HepG2 (cell line): ENCODE measurements around the gene AGRP. TPM values are rescaled to one million over a fixed set of nuclear protein-coding genes. Genes with fewer than 3 reads are reported as not detected.

Experiments used
- ATAC-seq: fragments of 200-7000 bp; cut with Tn5 transposase; 3 replicates; pipeline ENCODE4 v1.9.1; 2020; ENCODE audit warnings: mild to moderate bottlenecking, moderate library complexity
- BruUV-seq: library from RNA; stranded (reverse); fragments of 400-500 nt; replicated peaks from 2 replicates; lab custom pipeline; 2021; lab: Mats Ljungman, UMichigan
- CTCF ChIA-PET: fragments of 300-600 bp; formaldehyde crosslinking; extraction: SDS; loops from one replicate; lab custom pipeline; 2021; ENCODE audit warnings: low total read pairs, inconsistent platforms, low intra/inter-chr PET ratio; lab: Yijun Ruan, JAX
- POLR2A ChIA-PET: fragments of 350-600 bp; sonication (Branson Sonifier 250); formaldehyde crosslinking; loops from one replicate; lab custom pipeline; 2020; ENCODE audit warnings: antibody characterized with exemption, inconsistent platforms; lab: Yijun Ruan, JAX
- DNase-seq: peaks from one replicate; pipeline ENCODE4 v3.0.0-alpha.2; 2015; ENCODE audit warnings: low spot score
- FAIRE-seq: peaks from 3 replicates; lab custom pipeline; 2011; peaks lifted over from hg19 to GRCh38; lab: Jason Lieb, UNC
- H2AFZ ChIP-seq: one replicate; pipeline ENCODE4 v1.6.1; 2011; ENCODE audit warnings: low read length, inconsistent platforms
- H3K27ac ChIP-seq: fragments of 300-600 bp; 3 replicates; pipeline ENCODE4 v1.8.0; 2011; ENCODE audit warnings: mixed run types, mild to moderate bottlenecking, mixed read lengths, low read length, inconsistent platforms; ENCODE audit not compliant: insufficient read depth; ENCODE audit errors: extremely low read length
- H3K27me3 ChIP-seq, 2 experiments: fragments of 200-600 bp in 1 of 2; 2 replicates in 1 of 2; 3 replicates in 1 of 2; pipeline versions ENCODE4 v1.6.0 to v1.8.0; 2011; ENCODE audit warnings: low read length in 2 of 2, mild to moderate bottlenecking in 2 of 2, moderate library complexity in 2 of 2, inconsistent platforms in 1 of 2; ENCODE audit not compliant: insufficient read depth in 2 of 2, control insufficient read depth in 1 of 2
- H3K36me3 ChIP-seq, 2 experiments: fragments of 200-600 bp in 1 of 2; replicated peaks in 1 of 2; 2 replicates in 1 of 2; 3 replicates in 1 of 2; pipeline versions ENCODE4 v1.5.1 to v1.8.0; 2011; ENCODE audit warnings: low read length in 2 of 2, inconsistent platforms in 1 of 2; ENCODE audit not compliant: insufficient read depth in 2 of 2, control insufficient read depth in 1 of 2
- H3K4me1 ChIP-seq: 2 replicates; pipeline ENCODE4 v1.5.1; 2012; ENCODE audit warnings: low read length, inconsistent platforms; ENCODE audit not compliant: insufficient read depth
- H3K4me2 ChIP-seq: 2 replicates; pipeline ENCODE4 v1.6.0; 2011; ENCODE audit warnings: low read depth, low read length, inconsistent platforms
- H3K4me3 ChIP-seq, 3 experiments: fragments of 200-600 bp in 1 of 3; sonication (generic), shearing (Covaris generic) in 1 of 3; replicated peaks in 1 of 3; 2 replicates each; pipeline ENCODE4 v1.5.1; 2011 to 2016; ENCODE audit warnings: low read length in 3 of 3, inconsistent platforms in 2 of 3, low read depth in 2 of 3, mild to moderate bottlenecking in 2 of 3, control low read depth in 1 of 3, mixed read lengths in 1 of 3; ENCODE audit not compliant: insufficient read depth in 1 of 3
- H3K79me2 ChIP-seq: one replicate; pipeline ENCODE4 v1.6.1; 2011; ENCODE audit warnings: low read length, inconsistent platforms; ENCODE audit not compliant: insufficient read depth
- H3K9ac ChIP-seq: 2 replicates; pipeline ENCODE4 v1.6.0; 2011; ENCODE audit warnings: mild to moderate bottlenecking, low read depth, low read length, inconsistent platforms; ENCODE audit not compliant: insufficient read depth
- H3K9me3 ChIP-seq: 2 replicates; pipeline ENCODE4 v1.5.1; 2012; ENCODE audit warnings: mild to moderate bottlenecking, low read length
- H4K20me1 ChIP-seq: 2 replicates; pipeline ENCODE4 v1.6.0; 2011; ENCODE audit warnings: inconsistent platforms, mild to moderate bottlenecking, low read length, moderate library complexity; ENCODE audit not compliant: insufficient read depth
- FOXO1 ChIP-seq: sonication (generic); formaldehyde crosslinking; IDR thresholded peaks from 2 replicates; pipeline ENCODE4 v1.4.0; 2020; ENCODE audit warnings: missing genetic modification reagents
- IKZF4 ChIP-seq: sonication (generic); formaldehyde crosslinking; IDR thresholded peaks from 2 replicates; pipeline ENCODE4 v1.5.1; 2020; ENCODE audit warnings: borderline replicate concordance, mild to moderate bottlenecking, low read depth, missing genetic modification reagents; ENCODE audit errors: not compliant biosample characterization
- PHF8 ChIP-seq: sonication (generic); formaldehyde crosslinking; IDR thresholded peaks from 2 replicates; pipeline ENCODE4 v1.5.0; 2020; ENCODE audit warnings: missing genetic modification reagents
- SAP130 ChIP-seq: IDR thresholded peaks from 2 replicates; pipeline ENCODE4 v1.6.1; 2016; ENCODE audit warnings: low read depth
- ZBTB21 ChIP-seq: sonication (generic); formaldehyde crosslinking; IDR thresholded peaks from 2 replicates; pipeline ENCODE4 v1.4.0; 2020; ENCODE audit warnings: missing genetic modification reagents
- ZMAT3 ChIP-seq: sonication (generic); formaldehyde crosslinking; conservative IDR thresholded peaks from 2 replicates; pipeline ENCODE4 v1.7.0; 2021; ENCODE audit warnings: missing genetic modification reagents
- ZNF569 ChIP-seq: sonication (generic); formaldehyde crosslinking; IDR thresholded peaks from 2 replicates; pipeline ENCODE4 v1.5.0; 2020; ENCODE audit warnings: mild to moderate bottlenecking, missing genetic modification reagents, moderate library complexity, borderline replicate concordance
- ZNF773 ChIP-seq: sonication (generic); formaldehyde crosslinking; IDR thresholded peaks from 2 replicates; pipeline ENCODE4 v1.4.0; 2020; ENCODE audit warnings: missing genetic modification reagents, borderline replicate concordance
- WGBS: methylation state at CpG from one replicate; pipeline ENCODE4 v1.1.6; 2017; ENCODE audit warnings: low lambda C conversion rate; 5-methylcytosine and 5-hydroxymethylcytosine counted together
- in situ Hi-C: cut with HindIII; loops from 2 replicates; pipeline ENCODE4 v1.10.0; 2017; ENCODE audit warnings: low pct_unique_long_range_greater_than_20kb; ENCODE audit not compliant: extremely low pct_ligation_motif_present
- intact Hi-C: fragments of 100-400 bp; cut with micrococcal nuclease; formaldehyde crosslinking; loops from one replicate; pipeline ENCODE4 v1.10.0; 2022; ENCODE audit not compliant: unreplicated experiment
- polyA plus RNA-seq, 8 experiments: library from polyadenylated mRNA; depleted of rRNA in 3 of 8; stranded (reverse) in 7 of 8; unstranded in 1 of 8; fragments of >200 nt; fragmentation: Illumina TruSeq in 4 of 8; extraction: Trizol in 4 of 8; gene quantifications; 2 replicates each; pipeline versions ENCODE4 v1.2.1 to v1.2.3, GENCODE V29; 2011 to 2016; ENCODE audit warnings: low read depth in 4 of 8, missing spikeins in 1 of 8, mixed read lengths in 1 of 8; ENCODE audit not compliant: insufficient read depth in 1 of 8
- total RNA-seq, 5 experiments: library from RNA; depleted of rRNA; stranded (reverse); fragments of >200 nt; fragmentation: Illumina TruSeq; extraction: Trizol; gene quantifications; 2 replicates each; pipeline ENCODE4 v1.2.3, GENCODE V29; 2016; ENCODE audit warnings: low read depth in 1 of 5
- TF ChIP-seq, protein P1 (sequence below): sonication (generic); formaldehyde crosslinking; IDR thresholded peaks from 2 replicates; pipeline ENCODE4 v1.5.0; 2020; ENCODE audit warnings: mild to moderate bottlenecking, missing genetic modification reagents, borderline replicate concordance
- TF ChIP-seq, protein P2 (sequence below), 2 experiments: IDR thresholded peaks; 2 replicates each; pipeline ENCODE4 v1.6.1; 2011 to 2012; ENCODE audit warnings: low read length in 2 of 2, borderline replicate concordance in 1 of 2, low read depth in 1 of 2, mild to moderate bottlenecking in 1 of 2, moderate library complexity in 1 of 2

Gene AGRP
- total and polyA plus RNA-seq, 2 of the 13 experiments (the other 11 are each of a cell fraction or from before 2014, with no cell fraction given), result not detected

DNA sequence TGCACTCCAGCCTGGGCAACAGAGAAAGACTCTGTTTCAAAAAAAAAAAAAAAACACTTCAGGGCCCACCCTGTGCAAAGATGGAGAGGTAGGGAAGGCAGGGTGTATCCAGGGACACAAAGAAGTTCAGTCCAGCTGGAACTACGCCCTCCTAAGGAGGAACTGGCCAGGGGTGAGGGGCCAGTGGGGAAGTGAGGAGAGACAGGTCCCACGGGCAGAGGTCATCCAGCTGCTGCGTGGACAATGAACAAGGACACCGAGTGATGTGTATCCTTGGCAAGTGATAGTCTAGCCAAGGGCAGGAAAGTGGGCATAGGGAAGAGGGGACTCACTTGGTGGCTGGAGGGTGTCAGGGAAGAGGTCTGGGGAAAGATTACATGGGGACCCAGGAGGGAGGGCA lies 35.9 kb upstream of the AGRP start:
- Histone ChIP-seq H3K4me3 (no peak overlapping the region), H3K27me3 (peaks cover 2 to 24% of the 10 kb centered on the region in 2 experiments; a peak in 3 of 5 replicates), H3K79me2 (no peaks in the 10 kb centered on the region), H2AFZ (no peak overlapping the region), H3K36me3 (no peaks in the 10 kb centered on the region)
- WGBS, result 6% methylated on average over 4 of the region's 4 CpGs
- no peak for DNase-seq
- no peak for TF ChIP-seq PHF8 (CRISPR knock-in tag)
- no peak for TF ChIP-seq FOXO1 (CRISPR knock-in tag)
- no peak for TF ChIP-seq IKZF4 (CRISPR knock-in tag)
- TF ChIP-seq ZBTB21, result no peak
- TF ChIP-seq, protein P1, sequence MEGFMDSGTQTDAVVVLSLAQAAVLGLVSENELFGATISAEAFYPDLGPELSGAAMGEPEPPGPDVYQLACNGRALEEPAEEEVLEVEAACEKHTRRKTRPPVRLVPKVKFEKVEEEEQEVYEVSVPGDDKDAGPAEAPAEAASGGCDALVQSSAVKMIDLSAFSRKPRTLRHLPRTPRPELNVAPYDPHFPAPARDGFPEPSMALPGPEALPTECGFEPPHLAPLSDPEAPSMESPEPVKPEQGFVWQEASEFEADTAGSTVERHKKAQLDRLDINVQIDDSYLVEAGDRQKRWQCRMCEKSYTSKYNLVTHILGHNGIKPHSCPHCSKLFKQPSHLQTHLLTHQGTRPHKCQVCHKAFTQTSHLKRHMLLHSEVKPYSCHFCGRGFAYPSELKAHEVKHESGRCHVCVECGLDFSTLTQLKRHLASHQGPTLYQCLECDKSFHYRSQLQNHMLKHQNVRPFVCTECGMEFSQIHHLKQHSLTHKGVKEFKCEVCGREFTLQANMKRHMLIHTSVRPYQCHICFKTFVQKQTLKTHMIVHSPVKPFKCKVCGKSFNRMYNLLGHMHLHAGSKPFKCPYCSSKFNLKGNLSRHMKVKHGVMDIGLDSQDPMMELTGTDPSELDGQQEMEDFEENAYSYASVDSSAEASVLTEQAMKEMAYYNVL, result no peak
- no peak for TF ChIP-seq ZNF773 (CRISPR knock-in tag)
- TF ChIP-seq ZMAT3 (CRISPR knock-in tag), result no peak
- TF ChIP-seq SAP130 (CRISPR knock-in tag), result no peak
- no peak for TF ChIP-seq ZNF569 (CRISPR knock-in tag)
- TF ChIP-seq, protein P2, sequence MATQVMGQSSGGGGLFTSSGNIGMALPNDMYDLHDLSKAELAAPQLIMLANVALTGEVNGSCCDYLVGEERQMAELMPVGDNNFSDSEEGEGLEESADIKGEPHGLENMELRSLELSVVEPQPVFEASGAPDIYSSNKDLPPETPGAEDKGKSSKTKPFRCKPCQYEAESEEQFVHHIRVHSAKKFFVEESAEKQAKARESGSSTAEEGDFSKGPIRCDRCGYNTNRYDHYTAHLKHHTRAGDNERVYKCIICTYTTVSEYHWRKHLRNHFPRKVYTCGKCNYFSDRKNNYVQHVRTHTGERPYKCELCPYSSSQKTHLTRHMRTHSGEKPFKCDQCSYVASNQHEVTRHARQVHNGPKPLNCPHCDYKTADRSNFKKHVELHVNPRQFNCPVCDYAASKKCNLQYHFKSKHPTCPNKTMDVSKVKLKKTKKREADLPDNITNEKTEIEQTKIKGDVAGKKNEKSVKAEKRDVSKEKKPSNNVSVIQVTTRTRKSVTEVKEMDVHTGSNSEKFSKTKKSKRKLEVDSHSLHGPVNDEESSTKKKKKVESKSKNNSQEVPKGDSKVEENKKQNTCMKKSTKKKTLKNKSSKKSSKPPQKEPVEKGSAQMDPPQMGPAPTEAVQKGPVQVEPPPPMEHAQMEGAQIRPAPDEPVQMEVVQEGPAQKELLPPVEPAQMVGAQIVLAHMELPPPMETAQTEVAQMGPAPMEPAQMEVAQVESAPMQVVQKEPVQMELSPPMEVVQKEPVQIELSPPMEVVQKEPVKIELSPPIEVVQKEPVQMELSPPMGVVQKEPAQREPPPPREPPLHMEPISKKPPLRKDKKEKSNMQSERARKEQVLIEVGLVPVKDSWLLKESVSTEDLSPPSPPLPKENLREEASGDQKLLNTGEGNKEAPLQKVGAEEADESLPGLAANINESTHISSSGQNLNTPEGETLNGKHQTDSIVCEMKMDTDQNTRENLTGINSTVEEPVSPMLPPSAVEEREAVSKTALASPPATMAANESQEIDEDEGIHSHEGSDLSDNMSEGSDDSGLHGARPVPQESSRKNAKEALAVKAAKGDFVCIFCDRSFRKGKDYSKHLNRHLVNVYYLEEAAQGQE (IDR thresholded peaks at IDR 0.05; ENCODE audit: borderline replicate concordance in 1 of 2, low read depth in 1 of 2, low read length in 2 of 2), result no peak
- TF ChIP-seq, all 625 proteins: peak for 0
- Histone ChIP-seq H3K9ac (no peak overlapping the region), H3K9me3 (no peaks in the 10 kb centered on the region), H3K4me1 (peaks cover 37% of the 10 kb centered on the region), H3K4me2 (no peak overlapping the region), H3K27ac (no peak overlapping the region), H4K20me1 (no peaks in the 10 kb centered on the region)
- ATAC-seq (no peak), FAIRE-seq (no peak)
- ChIA-PET POLR2A (no interaction called here), CTCF (no interaction called here)
- in situ Hi-C loops (loop anchor here (5.0 kb wide), 1 partner anchor 37 kb away; the partner anchor contains the start of genes AGRP and ATP6V0D1), intact Hi-C loops (no loop called here)
- no TSS peak for BruUV-seq
